ENCODE results near the gene MAD2L1BP.
A peak's percentile ranks its signal among the peaks of the same experiment; 100 is the strongest.

The MAD2L1BP gene

GRCh38 chr6:43676962-43677606 is 41.4 kb downstream of the MAD2L1BP start:
- no peak for DNase-seq
- no peak for TF ChIP-seq GATA1 (IDR thresholded peaks at IDR 0.05; ENCODE audit: low read depth, low read length)
- no peak for TF ChIP-seq POLR2A (IDR thresholded peaks at IDR 0.05; ENCODE audit: low read length)

- TF ChIP-seq POLR2A (IDR thresholded peaks at IDR 0.05; ENCODE audit: low read length) (no peak), GATA1 (IDR thresholded peaks at IDR 0.05; ENCODE audit: low read depth, low read length) (no peak)
- DNase-seq: no peak
Observed at GRCh38 chr6:43677759-43678158, 42.1 kb downstream of the MAD2L1BP start.

- no peak for TF ChIP-seq GATA1 (IDR thresholded peaks at IDR 0.05; ENCODE audit: low read depth, low read length)
- TF ChIP-seq POLR2A (IDR thresholded peaks at IDR 0.05; ENCODE audit: low read length): no peak
- no peak for DNase-seq
Observed at GRCh38 chr6:43678341-43678740, 42.7 kb downstream of the MAD2L1BP start.

GRCh38 chr6:43679057-43679456 is 43.4 kb downstream of the MAD2L1BP start:
- no peak for TF ChIP-seq POLR2A (IDR thresholded peaks at IDR 0.05; ENCODE audit: low read length)
- TF ChIP-seq GATA1 (IDR thresholded peaks at IDR 0.05; ENCODE audit: low read depth, low read length): no peak
- DNase-seq: no peak

- no peak for TF ChIP-seq POLR2A (IDR thresholded peaks at IDR 0.05; ENCODE audit: low read length)
- no peak for TF ChIP-seq GATA1 (IDR thresholded peaks at IDR 0.05; ENCODE audit: low read depth, low read length)
- no peak for DNase-seq
Observed at GRCh38 chr6:43680308-43681200, 44.9 kb downstream of the MAD2L1BP start.

GRCh38 chr6:43681303-43681702 is 45.7 kb downstream of the MAD2L1BP start:
- TF ChIP-seq GATA1 (IDR thresholded peaks at IDR 0.05; ENCODE audit: low read depth, low read length): no peak
- TF ChIP-seq POLR2A (IDR thresholded peaks at IDR 0.05; ENCODE audit: low read length): no peak
- peak in 1 of 2 experiments; percentile 18 for DNase-seq

- DNase-seq: no peak
- TF ChIP-seq POLR2A (IDR thresholded peaks at IDR 0.05; ENCODE audit: low read length): no peak
- no peak for TF ChIP-seq GATA1 (IDR thresholded peaks at IDR 0.05; ENCODE audit: low read depth, low read length)
Observed at GRCh38 chr6:43682724-43683429, 47.2 kb downstream of the MAD2L1BP start.

GRCh38 chr6:43683708-43684455 is 48.2 kb downstream of the MAD2L1BP start:
- DNase-seq: no peak
- no peak for TF ChIP-seq GATA1 (IDR thresholded peaks at IDR 0.05; ENCODE audit: low read depth, low read length)
- TF ChIP-seq POLR2A (IDR thresholded peaks at IDR 0.05; ENCODE audit: low read length): peak; percentile 17

GRCh38 chr6:43687079-43687436 is 51.4 kb downstream of the MAD2L1BP start:
- TF ChIP-seq GATA1 (IDR thresholded peaks at IDR 0.05; ENCODE audit: low read depth, low read length): no peak
- no peak for TF ChIP-seq POLR2A (IDR thresholded peaks at IDR 0.05; ENCODE audit: low read length)
- peak in 1 of 2 experiments; percentile 46 for DNase-seq

- DNase-seq: peak; percentile 85 to 87
- TF ChIP-seq GATA1 (IDR thresholded peaks at IDR 0.05; ENCODE audit: low read depth, low read length) (no peak), POLR2A (IDR thresholded peaks at IDR 0.05; ENCODE audit: low read length) (peak; percentile 77)
Observed at GRCh38 chr6:43687437-43688347, 52.1 kb downstream of the MAD2L1BP start, which contains the start of gene MRPS18A. Gene MRPS18A, minus strand, starts transcription at chr6:43687791. Its CDS starts 12 bp downstream, at chr6:43687779.

- TF ChIP-seq POLR2A (IDR thresholded peaks at IDR 0.05; ENCODE audit: low read length) (no peak), GATA1 (IDR thresholded peaks at IDR 0.05; ENCODE audit: low read depth, low read length) (no peak)
Observed at GRCh38 chr6:43689421-43689820, 53.8 kb downstream of the MAD2L1BP start.

More at GRCh38 chr6:43689421-43689820, 53.8 kb downstream of the MAD2L1BP start:
- DNase-seq: no peak

Data from erythroblast (primary cell).